ENCODE data around the gene CD96. TPM values are rescaled to one million over a fixed set of nuclear protein-coding genes. Genes with fewer than 3 reads are reported as not detected.

Gene CD96
- total and polyA plus RNA-seq, 2 experiments from 2014 or later, result 0.91 TPM; not detected in 1

DNA sequence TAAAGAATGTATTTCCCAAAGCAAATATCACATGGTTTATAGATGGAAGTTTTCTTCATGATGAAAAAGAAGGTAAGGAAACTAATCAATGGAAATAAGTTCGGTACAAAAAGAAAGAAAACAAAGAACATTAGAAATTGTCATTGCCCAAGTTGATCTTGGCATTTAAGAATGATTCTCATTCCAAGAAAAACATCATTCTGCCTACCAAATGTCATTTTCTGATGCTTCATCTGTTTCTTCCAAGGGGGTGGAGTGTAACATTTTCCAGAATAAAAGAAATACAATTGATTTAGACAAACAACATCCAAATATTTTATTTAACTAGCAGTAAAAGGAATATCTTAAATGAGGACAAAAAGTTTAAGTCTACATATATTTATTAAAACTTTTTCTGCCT lies 56.1 kb downstream of the CD96 start:
- Mint-ChIP-seq H3K4me3 (no peak overlapping the region), H3K27me3 (ENCODE audit: insufficient read depth, low read depth, poor library complexity) (peaks cover 2% of the 10 kb centered on the region), H3K4me1 (no peaks in the 10 kb centered on the region), H3K36me3 (ENCODE audit: low read depth) (no peaks in the 10 kb centered on the region), H3K27ac (no peak overlapping the region), H3K9me3 (no peaks in the 10 kb centered on the region; the same call in 2 of the 3 replicates)
- Histone ChIP-seq H3K4me1 (ENCODE audit: insufficient read depth) (no peaks in the 10 kb centered on the region), H4K20me1 (replicated peaks; ENCODE audit: insufficient read depth) (no peaks in the 10 kb centered on the region), H3F3A (replicated peaks; ENCODE audit: low read depth) (no peaks in the 10 kb centered on the region), H3K4me2 (no peak overlapping the region), H3K27ac (ENCODE audit: low read depth) (no peak overlapping the region), H3K27me3 (ENCODE audit: insufficient read depth) (no peaks in the 10 kb centered on the region), H3K79me2 (replicated peaks; ENCODE audit: insufficient read depth) (no peaks in the 10 kb centered on the region), H2AFZ (no peak overlapping the region), H3K4me3 (no peak overlapping the region), H3K36me3 (ENCODE audit: insufficient read depth) (no peaks in the 10 kb centered on the region), H3K9me2 (ENCODE audit: insufficient read depth) (no peaks in the 10 kb centered on the region; the same call in 1 of the 2 replicates)
- no peak for ATAC-seq
- no peak for DNase-seq (ENCODE audit: low spot score)
- TF ChIP-seq, protein P1, sequence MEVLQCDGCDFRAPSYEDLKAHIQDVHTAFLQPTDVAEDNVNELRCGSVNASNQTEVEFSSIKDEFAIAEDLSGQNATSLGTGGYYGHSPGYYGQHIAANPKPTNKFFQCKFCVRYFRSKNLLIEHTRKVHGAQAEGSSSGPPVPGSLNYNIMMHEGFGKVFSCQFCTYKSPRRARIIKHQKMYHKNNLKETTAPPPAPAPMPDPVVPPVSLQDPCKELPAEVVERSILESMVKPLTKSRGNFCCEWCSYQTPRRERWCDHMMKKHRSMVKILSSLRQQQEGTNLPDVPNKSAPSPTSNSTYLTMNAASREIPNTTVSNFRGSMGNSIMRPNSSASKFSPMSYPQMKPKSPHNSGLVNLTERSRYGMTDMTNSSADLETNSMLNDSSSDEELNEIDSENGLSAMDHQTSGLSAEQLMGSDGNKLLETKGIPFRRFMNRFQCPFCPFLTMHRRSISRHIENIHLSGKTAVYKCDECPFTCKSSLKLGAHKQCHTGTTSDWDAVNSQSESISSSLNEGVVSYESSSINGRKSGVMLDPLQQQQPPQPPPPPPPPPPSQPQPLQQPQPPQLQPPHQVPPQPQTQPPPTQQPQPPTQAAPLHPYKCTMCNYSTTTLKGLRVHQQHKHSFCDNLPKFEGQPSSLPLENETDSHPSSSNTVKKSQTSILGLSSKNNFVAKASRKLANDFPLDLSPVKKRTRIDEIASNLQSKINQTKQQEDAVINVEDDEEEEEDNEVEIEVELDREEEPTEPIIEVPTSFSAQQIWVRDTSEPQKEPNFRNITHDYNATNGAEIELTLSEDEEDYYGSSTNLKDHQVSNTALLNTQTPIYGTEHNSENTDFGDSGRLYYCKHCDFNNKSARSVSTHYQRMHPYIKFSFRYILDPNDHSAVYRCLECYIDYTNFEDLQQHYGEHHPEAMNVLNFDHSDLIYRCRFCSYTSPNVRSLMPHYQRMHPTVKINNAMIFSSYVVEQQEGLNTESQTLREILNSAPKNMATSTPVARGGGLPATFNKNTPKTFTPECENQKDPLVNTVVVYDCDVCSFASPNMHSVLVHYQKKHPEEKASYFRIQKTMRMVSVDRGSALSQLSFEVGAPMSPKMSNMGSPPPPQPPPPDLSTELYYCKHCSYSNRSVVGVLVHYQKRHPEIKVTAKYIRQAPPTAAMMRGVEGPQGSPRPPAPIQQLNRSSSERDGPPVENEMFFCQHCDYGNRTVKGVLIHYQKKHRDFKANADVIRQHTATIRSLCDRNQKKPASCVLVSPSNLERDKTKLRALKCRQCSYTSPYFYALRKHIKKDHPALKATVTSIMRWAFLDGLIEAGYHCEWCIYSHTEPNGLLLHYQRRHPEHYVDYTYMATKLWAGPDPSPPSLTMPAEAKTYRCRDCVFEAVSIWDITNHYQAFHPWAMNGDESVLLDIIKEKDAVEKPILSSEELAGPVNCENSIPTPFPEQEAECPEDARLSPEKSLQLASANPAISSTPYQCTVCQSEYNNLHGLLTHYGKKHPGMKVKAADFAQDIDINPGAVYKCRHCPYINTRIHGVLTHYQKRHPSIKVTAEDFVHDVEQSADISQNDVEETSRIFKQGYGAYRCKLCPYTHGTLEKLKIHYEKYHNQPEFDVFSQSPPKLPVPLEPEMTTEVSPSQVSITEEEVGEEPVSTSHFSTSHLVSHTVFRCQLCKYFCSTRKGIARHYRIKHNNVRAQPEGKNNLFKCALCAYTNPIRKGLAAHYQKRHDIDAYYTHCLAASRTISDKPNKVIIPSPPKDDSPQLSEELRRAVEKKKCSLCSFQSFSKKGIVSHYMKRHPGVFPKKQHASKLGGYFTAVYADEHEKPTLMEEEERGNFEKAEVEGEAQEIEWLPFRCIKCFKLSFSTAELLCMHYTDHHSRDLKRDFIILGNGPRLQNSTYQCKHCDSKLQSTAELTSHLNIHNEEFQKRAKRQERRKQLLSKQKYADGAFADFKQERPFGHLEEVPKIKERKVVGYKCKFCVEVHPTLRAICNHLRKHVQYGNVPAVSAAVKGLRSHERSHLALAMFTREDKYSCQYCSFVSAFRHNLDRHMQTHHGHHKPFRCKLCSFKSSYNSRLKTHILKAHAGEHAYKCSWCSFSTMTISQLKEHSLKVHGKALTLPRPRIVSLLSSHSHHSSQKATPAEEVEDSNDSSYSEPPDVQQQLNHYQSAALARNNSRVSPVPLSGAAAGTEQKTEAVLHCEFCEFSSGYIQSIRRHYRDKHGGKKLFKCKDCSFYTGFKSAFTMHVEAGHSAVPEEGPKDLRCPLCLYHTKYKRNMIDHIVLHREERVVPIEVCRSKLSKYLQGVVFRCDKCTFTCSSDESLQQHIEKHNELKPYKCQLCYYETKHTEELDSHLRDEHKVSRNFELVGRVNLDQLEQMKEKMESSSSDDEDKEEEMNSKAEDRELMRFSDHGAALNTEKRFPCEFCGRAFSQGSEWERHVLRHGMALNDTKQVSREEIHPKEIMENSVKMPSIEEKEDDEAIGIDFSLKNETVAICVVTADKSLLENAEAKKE (CRISPR knock-in tag; IDR thresholded peaks at IDR 0.05), result no peak
- TF ChIP-seq ZNF331 (CRISPR knock-in tag; IDR thresholded peaks at IDR 0.05; ENCODE audit: low read depth), result no peak
- TF ChIP-seq EZH2phosphoT487 (IDR thresholded peaks at IDR 0.05; ENCODE audit: unreplicated experiment), result no peak
- no peak for TF ChIP-seq CREB1 (CRISPR knock-in tag; IDR thresholded peaks at IDR 0.05; ENCODE audit: low read depth)
- TF ChIP-seq, protein P2, sequence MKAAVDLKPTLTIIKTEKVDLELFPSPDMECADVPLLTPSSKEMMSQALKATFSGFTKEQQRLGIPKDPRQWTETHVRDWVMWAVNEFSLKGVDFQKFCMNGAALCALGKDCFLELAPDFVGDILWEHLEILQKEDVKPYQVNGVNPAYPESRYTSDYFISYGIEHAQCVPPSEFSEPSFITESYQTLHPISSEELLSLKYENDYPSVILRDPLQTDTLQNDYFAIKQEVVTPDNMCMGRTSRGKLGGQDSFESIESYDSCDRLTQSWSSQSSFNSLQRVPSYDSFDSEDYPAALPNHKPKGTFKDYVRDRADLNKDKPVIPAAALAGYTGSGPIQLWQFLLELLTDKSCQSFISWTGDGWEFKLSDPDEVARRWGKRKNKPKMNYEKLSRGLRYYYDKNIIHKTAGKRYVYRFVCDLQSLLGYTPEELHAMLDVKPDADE (IDR thresholded peaks at IDR 0.05), result no peak
- no peak for TF ChIP-seq ZNF114 (CRISPR knock-in tag; IDR thresholded peaks at IDR 0.05)
- TF ChIP-seq EZH2 (IDR thresholded peaks at IDR 0.05; ENCODE audit: low read depth, unreplicated experiment), result no peak
- no peak for TF ChIP-seq POLR2AphosphoS5 (IDR thresholded peaks at IDR 0.05; ENCODE audit: low read depth)
- no peak for TF ChIP-seq STAT1 (IDR thresholded peaks at IDR 0.05; ENCODE audit: unreplicated experiment)
- TF ChIP-seq NANOG (IDR thresholded peaks at IDR 0.05; ENCODE audit: borderline replicate concordance), result no peak
- TF ChIP-seq, protein P3, sequence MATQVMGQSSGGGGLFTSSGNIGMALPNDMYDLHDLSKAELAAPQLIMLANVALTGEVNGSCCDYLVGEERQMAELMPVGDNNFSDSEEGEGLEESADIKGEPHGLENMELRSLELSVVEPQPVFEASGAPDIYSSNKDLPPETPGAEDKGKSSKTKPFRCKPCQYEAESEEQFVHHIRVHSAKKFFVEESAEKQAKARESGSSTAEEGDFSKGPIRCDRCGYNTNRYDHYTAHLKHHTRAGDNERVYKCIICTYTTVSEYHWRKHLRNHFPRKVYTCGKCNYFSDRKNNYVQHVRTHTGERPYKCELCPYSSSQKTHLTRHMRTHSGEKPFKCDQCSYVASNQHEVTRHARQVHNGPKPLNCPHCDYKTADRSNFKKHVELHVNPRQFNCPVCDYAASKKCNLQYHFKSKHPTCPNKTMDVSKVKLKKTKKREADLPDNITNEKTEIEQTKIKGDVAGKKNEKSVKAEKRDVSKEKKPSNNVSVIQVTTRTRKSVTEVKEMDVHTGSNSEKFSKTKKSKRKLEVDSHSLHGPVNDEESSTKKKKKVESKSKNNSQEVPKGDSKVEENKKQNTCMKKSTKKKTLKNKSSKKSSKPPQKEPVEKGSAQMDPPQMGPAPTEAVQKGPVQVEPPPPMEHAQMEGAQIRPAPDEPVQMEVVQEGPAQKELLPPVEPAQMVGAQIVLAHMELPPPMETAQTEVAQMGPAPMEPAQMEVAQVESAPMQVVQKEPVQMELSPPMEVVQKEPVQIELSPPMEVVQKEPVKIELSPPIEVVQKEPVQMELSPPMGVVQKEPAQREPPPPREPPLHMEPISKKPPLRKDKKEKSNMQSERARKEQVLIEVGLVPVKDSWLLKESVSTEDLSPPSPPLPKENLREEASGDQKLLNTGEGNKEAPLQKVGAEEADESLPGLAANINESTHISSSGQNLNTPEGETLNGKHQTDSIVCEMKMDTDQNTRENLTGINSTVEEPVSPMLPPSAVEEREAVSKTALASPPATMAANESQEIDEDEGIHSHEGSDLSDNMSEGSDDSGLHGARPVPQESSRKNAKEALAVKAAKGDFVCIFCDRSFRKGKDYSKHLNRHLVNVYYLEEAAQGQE (IDR thresholded peaks at IDR 0.05; ENCODE audit: unreplicated experiment), result no peak
- TF ChIP-seq, protein P4, sequence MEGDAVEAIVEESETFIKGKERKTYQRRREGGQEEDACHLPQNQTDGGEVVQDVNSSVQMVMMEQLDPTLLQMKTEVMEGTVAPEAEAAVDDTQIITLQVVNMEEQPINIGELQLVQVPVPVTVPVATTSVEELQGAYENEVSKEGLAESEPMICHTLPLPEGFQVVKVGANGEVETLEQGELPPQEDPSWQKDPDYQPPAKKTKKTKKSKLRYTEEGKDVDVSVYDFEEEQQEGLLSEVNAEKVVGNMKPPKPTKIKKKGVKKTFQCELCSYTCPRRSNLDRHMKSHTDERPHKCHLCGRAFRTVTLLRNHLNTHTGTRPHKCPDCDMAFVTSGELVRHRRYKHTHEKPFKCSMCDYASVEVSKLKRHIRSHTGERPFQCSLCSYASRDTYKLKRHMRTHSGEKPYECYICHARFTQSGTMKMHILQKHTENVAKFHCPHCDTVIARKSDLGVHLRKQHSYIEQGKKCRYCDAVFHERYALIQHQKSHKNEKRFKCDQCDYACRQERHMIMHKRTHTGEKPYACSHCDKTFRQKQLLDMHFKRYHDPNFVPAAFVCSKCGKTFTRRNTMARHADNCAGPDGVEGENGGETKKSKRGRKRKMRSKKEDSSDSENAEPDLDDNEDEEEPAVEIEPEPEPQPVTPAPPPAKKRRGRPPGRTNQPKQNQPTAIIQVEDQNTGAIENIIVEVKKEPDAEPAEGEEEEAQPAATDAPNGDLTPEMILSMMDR (conservative IDR thresholded peaks at IDR 0.05; ENCODE audit: low read depth in 2 of 2), result no peak
- no peak for TF ChIP-seq JUNB (IDR thresholded peaks at IDR 0.05; ENCODE audit: unreplicated experiment)

Measured in GM23338 (cell line).